B cell (primary cell): Measurements from ENCODE around the gene ANKRD17.

Source experiments
- CTCF ChIP-seq: fragments of 200-600 bp; IDR thresholded peaks from one replicate; pipeline ENCODE4 v1.8.0; 2022; ENCODE audit warnings: antibody characterized with exemption, mild to moderate bottlenecking
- EZH2 ChIP-seq: IDR thresholded peaks from 2 replicates; pipeline ENCODE4 v1.6.1; 2012; ENCODE audit warnings: borderline replicate concordance, low read depth, mild to moderate bottlenecking, moderate library complexity, low read length; ENCODE audit not compliant: insufficient read depth, poor library complexity, severe bottlenecking

GRCh38 chr4:73075832-73076231, 182.8 kb downstream of the ANKRD17 start:
- no peak for TF ChIP-seq CTCF
- TF ChIP-seq EZH2, result no peak
